Left ventricle myocardium superior (tissue), 1 donor: ENCODE data around the gene SNTA1. TPM values are rescaled to one million over a fixed set of nuclear protein-coding genes. Genes with fewer than 3 reads are reported as not detected.
"Not testable (repeated sequence)": the region's sequence is repeated elsewhere in the genome, so short reads cannot be mapped to it uniquely, and the experiment has no call there.

ENCODE experiments used
- ATAC-seq: fragments of 200-7000 bp; cut with Tn5 transposase; one replicate; pipeline ENCODE4 v1.9.1; 2020; ENCODE audit warnings: mild to moderate bottlenecking, moderate library complexity
- DNase-seq: peaks from one replicate; pipeline ENCODE4 v3.0.0-alpha.2; 2020
- intact Hi-C: fragments of 100-400 bp; cut with micrococcal nuclease; formaldehyde crosslinking; loops from one replicate; pipeline ENCODE4 v1.11.0; 2022
- total RNA-seq: library from RNA; stranded (reverse); fragmentation: NEBNext Ultra II Directional; extraction: Animal tissue kit (Norgen Biotek cat#: 25700); gene quantifications from one replicate; pipeline ENCODE4 v1.2.1, GENCODE V29; 2021
- donor health status: DM: no; HTN: yes; CAD: no; lungs with severe emphysema.

SNTA1 gene
- total RNA-seq, 1 donor from 2014 or later, result 226 TPM

DNA sequence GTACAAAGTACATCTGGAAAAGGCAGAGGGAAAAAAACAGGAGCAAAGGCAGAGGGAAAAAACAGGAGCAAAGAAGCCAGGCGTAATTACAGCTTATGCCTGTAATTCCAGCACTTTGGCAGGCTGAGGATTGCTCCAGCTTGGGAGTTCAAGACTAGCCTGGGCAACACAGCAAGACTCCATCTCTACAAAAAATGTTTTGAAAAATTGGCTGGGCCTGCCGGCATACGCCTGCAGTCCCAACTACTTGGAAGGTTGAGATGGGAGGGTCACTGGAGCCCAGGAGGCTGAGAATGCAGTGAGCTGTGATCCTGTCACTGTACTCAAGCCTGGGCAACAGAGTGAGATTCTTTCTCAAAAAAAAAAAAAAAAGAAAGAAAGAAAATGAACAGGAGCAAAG is 27.3 kb upstream of the SNTA1 start:
- ATAC-seq (no peak), DNase-seq (no peak)
- intact Hi-C loops, result no loop called here

DNA sequence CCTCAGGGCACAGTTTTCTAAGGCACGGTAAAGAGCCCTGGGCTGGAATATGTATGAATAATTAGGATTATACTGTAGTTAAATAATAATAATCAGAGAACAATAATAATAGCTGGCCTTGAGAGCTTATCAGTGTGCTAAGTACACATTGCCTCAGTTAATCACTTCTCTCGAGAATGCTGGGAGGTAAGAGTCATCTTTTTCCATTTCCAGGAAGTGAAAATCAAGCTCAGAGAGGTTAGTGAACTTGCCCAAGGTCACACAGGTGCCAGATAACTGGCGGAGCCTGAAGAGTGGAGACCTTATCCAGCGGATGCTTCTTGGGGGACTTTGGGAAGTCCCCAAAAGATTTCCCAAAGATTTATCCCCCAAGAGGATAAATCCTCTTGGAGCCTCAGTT is 26.9 kb upstream of the SNTA1 start:
- DNase-seq (no peak), ATAC-seq (no peak)
- intact Hi-C loops, result no loop called here

GRCh38 chr20:33466303-33466646 is 22.7 kb upstream of the SNTA1 start:
- ATAC-seq, result no peak
- intact Hi-C loops, result no loop called here
- DNase-seq, result no peak

- DNase-seq, result no peak
- intact Hi-C loops, result no loop called here
- no peak for ATAC-seq
These were observed 22.1 kb upstream of the SNTA1 start for GRCh38 chr20:33465481-33466302.

DNA sequence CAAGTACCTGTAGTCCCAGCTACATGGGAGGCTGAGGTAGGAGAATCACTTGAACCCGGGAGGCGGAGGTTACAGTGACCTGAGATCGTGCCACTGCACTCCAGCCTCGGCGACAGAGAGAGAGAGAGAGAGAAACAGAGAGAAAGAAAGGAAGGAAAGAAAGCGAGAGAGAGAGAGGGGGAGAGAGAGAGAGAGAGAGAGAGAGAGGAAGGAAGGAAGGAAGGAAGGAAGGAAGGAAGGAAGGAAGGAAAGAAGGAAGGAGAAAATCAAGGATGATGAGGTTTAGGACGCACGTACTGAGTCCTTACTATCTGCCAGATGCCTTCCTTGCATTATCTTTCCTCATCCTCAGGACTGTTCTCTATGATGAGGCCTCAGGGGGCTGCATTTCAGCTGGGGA is 21.2 kb upstream of the SNTA1 start:
- ATAC-seq, result not testable (repeated sequence)
- intact Hi-C loops, result loop anchor here (5.0 kb wide), 1 partner anchor 188 kb away; no protein-coding TSS in a partner anchor

GRCh38 chr20:33463332-33464101 is 20.0 kb upstream of the SNTA1 start:
- intact Hi-C loops, result loop anchor here (5.0 kb wide), 1 partner anchor 189 kb away; no protein-coding TSS in a partner anchor
- peak; percentile 96 for ATAC-seq

More for the DNA sequence above, 21.2 kb upstream of the SNTA1 start:
- DNase-seq, result not testable (repeated sequence)

DNA sequence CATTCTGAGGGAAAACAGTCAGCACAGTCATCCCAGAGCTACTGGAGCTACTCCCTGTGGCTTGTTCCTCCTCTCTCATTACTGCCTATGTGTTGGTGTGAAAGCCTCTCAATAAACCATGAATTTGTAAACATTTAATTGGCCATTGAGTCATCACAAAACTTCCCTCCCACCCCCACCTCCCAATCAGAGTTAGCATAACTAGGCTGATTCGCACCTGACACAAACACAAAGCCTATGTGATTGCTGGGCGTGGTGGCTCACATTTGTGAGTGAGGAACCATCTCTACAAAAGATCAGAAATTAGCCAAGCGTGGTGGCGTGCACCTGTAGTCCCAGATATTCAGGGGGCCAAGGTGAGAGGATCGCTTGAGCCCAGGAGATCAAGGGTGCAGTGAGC is 17.1 kb upstream of the SNTA1 start:
- ATAC-seq, result no peak

More at GRCh38 chr20:33463332-33464101, 20.0 kb upstream of the SNTA1 start:
- peak; percentile 63 for DNase-seq

DNA sequence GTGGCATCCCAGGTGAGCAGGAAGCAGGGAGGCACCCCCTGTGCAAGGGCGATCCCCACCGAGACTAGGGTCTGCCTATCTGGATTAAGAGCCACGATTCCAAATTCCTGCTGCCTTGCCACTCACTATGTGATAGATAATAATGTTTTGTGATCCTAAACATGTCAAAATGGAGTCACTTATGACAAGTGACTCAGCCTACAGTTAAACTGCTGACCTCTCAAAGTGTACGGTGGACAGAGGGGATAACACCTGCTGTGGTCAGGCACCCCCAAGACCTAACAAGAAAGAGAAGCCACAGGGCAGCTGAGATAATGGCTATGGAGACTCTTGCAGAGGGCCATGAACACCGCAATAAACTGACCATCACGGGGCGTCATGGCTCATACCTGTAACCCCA is 16.0 kb upstream of the SNTA1 start:
- DNase-seq (no peak), ATAC-seq (no peak)
- intact Hi-C loops, result no loop called here

More for the DNA sequence above, 17.1 kb upstream of the SNTA1 start:
- intact Hi-C loops, result loop anchor here (5.0 kb wide), 1 partner anchor 192 kb away; no protein-coding TSS in a partner anchor
- no peak for DNase-seq

GRCh38 chr20:33456916-33457642 is 13.5 kb upstream of the SNTA1 start:
- peak; percentile 95 for ATAC-seq
- intact Hi-C loops, result not testable (repeated sequence)
- peak; percentile 88 for DNase-seq

DNA sequence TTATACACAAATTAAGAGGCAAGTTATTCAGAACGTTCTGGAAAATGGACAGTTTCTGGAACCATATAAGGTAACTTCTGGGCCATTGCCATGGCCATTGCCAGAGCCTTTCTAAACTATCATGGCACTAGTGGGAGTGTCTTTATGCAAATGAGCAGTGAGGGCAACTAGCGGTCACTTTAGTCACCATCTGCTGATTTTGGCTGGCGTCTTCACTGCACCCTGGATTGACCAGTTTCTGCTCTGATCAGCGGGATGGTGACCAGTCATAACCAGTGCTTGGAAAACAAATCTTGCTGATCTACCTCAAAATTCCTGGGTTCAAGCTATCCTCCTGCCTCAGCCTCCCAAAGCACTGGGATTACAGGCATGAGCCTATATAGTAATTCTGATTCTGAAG is 7.3 kb upstream of the SNTA1 start:
- no peak for ATAC-seq
- DNase-seq, result no peak
- intact Hi-C loops, result no loop called here

DNA sequence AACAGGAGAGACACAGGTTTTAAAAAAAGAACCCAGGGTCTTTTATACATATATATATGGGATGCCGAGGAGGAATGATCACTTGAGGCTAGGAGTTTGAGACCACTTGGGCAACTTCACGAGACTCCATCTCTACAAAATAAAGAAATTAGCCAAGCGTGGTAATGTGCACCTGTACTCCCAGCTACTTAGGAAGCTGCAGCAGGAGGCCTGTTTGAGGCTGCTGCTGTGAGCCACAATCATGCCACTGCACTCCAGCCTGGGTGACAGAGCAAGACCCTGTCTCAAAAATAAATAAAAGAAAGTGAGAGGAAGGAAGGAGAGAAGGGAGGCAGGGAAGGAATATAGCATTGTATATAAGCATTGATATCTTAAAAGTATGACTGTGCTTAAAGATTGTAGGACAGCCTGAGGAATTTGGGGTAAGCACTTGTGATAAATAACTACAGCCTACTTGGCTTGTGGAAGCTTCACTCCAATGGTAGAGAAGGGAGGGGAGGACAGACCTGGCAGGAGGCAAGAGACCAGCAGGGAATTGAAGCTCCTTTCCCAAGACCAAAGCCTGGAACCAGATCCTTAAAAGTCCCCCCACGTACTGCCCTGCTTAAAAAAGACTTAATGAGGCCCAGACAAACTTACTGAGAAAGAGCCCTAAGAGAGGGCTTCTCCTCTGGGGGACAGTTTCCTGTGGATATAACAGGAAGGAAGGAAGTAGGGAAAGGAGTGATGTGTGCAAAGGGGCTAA is 2.5 kb upstream of the SNTA1 start:
- intact Hi-C loops, result no loop called here

DNA sequence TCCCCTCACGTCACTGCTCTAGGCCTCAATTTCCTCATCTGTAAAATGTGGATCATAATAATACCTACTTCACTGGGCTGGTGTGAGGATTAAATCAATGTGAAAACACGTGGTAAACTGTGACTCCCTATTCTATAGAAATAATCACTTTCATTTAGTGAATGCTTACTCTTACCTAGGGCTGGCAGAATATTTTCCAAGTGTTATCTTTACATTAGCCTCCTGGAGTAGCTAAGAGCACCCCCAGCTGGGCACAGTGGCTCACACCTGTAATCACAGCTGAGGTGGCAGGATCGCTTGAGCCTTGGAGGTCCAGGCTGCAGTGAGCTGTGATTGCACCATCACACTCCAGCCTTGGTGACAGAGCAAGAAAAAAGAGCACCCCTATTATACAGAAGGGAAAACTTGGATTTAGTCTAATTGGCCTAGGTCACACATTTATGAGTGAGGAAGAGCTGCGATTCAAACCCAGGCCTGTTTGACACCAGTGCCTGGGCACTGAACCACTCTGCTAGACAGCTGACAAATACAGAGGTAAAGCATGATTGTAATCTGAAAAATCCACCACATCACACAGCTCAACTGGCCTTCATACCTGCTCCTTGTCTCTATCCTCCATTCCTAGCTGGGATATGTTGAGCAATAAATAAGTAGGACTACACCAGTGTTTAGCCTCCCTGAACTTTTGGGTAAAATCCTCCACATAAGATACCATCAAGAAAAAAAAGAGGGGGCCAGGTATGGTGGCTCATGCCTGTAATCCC is 1.4 kb upstream of the SNTA1 start:
- intact Hi-C loops, result no loop called here
- DNase-seq (peak; percentile 60), ATAC-seq (peak; percentile 28)

More for the DNA sequence above, 2.5 kb upstream of the SNTA1 start:
- DNase-seq (no peak), ATAC-seq (no peak)

DNA sequence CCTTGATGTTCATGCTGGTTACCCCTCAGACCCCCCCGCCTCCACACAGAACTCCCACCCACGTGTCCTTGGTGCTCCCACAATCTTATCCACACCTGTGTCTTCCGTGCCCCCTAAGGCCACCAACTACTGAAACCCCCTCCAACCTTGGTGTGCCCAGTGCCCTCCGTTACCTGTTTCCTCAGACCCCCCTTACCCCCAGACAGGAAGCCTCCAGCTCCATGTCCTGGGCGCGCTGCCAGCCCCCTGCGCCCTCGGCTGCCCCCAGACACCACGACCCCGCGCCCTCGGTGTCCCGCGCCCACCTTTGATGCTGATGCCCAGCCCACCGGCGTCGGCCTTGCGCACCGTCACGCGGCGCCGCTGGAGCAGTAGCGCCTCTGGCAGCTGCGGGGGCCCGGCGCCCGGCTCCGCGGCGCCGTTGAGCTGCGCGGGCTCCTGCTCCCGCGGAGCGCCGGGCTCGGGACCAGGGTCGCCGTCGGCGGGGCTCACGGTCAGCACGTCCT is 504 bp downstream of the SNTA1 start:
- peak; percentile 1 for ATAC-seq
- intact Hi-C loops, result no loop called here
- DNase-seq, result peak; percentile 68

DNA sequence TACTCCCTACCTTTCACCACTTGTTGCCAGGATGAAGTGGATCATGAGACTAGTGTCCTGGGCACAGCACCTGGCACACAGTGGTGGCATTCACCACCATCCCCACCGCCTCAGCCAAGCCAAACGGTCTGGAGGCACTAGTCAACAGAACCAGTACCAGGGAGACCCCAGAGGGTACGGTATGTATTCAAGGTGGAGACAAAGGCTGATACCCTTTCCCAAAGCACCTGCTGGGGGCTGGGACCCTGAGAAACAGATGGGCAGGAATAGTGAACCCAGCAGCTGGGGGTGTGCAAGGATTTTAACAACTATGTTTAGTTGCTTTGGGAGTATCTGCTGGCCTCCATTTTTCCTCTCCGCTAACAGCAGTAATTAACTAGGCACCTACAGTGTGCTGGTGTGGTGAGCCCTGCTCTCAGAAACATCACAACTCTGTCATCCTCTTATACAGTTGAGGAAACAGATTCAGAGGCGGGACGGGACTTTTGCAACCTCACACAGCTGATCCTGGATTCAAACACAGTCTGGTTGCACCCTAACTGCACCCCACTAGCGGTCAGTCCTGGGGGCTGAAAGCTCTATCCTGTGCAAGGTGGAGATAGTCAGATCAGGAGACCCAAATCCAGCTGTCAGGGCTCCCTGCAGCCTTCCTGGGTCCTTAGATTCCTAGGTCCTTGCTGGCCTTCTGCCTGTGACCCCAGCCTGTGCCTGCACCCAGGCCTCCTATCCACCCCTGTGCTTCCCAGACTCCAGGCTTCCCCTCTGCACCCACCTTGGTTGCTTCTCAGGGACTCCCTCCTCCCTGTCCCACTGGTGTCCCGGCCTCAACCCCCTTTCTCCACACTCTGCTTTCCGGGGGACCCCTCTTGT is 1.2 kb downstream of the SNTA1 start:
- ATAC-seq, result peak; percentile 3
- intact Hi-C loops, result no loop called here
- peak; percentile 45 for DNase-seq

DNA sequence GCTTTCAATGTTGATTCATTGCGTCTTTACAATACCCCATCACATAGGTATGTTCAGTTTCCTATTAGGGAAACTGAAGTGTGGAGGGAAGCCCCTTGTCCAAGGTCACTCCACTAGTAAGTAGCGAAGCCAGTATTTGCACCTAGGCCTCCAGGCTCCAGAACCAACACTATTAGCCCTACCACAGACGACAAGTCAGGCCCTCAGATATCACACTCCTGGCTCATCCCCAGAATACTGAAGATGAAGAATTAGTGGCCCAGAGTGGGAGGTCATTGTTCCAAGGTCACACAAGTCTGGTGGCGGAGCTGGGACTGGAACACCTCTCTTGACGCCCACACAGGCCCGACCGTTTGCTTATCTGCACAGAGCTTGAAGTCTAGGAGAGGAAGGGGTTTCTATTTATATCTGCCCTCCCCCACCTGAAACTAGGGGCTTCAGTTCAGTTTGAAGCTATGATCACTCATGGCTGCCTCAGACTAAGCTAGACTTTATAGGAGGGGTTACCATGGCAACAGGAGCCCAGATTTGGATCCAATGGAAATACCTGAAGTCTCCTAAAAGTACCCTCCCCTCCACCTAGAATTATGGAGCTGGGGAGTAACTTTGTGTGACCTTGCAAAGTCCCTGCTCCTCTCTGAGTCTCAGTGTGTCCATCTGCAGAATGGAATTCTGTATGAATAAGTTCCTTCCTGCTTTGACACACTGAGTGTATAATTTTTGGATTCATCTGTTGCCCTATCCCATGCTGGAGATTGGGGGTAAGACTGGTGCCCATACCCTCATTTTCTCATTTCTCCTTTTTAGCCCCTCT is 2.2 kb downstream of the SNTA1 start:
- DNase-seq (peak; percentile 62), ATAC-seq (peak; percentile 33)
- intact Hi-C loops, result no loop called here

DNA sequence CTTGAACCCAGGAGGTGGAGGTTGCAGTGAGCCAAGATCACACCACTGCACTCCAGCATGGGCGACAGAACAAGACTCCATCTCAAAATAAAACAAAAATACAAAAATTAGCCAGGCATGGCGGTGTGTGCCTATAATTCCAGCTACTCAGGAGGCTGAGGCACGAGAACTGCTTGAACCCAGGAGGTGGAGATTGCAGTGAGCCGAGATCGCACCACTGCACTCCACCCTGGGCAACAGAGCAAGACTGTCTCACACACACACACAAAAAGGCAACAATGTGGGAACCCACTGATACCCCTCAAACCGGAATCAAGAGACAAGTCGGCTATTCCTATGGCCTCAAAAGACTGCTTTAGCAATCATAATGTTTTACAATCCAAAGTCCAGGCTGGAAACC is 3.0 kb downstream of the SNTA1 start:
- DNase-seq, intact Hi-C loops: not testable (repeated sequence)

More for the DNA sequence above, 3.0 kb downstream of the SNTA1 start:
- not testable (repeated sequence) for ATAC-seq
